HepG2 (cell line): ENCODE data around the gene GBP6. TPM values are rescaled to one million over a fixed set of nuclear protein-coding genes. Genes with fewer than 3 reads are reported as not detected.

Source experiments
- E2F2 ChIP-seq: sonication (generic); formaldehyde crosslinking; IDR thresholded peaks from 2 replicates; pipeline ENCODE4 v1.4.0; 2020; ENCODE audit warnings: missing genetic modification reagents, borderline replicate concordance
- ESRRA ChIP-seq: sonication (generic); formaldehyde crosslinking; IDR thresholded peaks from 2 replicates; pipeline ENCODE4 v1.5.1; 2020; ENCODE audit warnings: mild to moderate bottlenecking, low read depth, missing genetic modification reagents
- FOXO1 ChIP-seq: sonication (generic); formaldehyde crosslinking; IDR thresholded peaks from 2 replicates; pipeline ENCODE4 v1.4.0; 2020; ENCODE audit warnings: missing genetic modification reagents
- HDAC1 ChIP-seq: sonication (generic); formaldehyde crosslinking; IDR thresholded peaks from 2 replicates; pipeline ENCODE4 v1.5.1; 2020; ENCODE audit warnings: mild to moderate bottlenecking, missing genetic modification reagents
- IKZF5 ChIP-seq: IDR thresholded peaks from 2 replicates; pipeline ENCODE4 v1.6.1; 2018; ENCODE audit warnings: missing genetic modification reagents, mild to moderate bottlenecking, missing compliant biosample characterization
- KDM2A ChIP-seq: sonication (generic); formaldehyde crosslinking; IDR thresholded peaks from 2 replicates; pipeline ENCODE4 v1.4.0; 2020; ENCODE audit warnings: low read depth, missing genetic modification reagents, borderline replicate concordance
- MATR3 ChIP-seq: sonication (generic); formaldehyde crosslinking; IDR thresholded peaks from 2 replicates; pipeline ENCODE4 v1.4.0; 2020; ENCODE audit warnings: missing genetic modification reagents
- MAZ ChIP-seq, 2 experiments: sonication (generic) in 1 of 2; formaldehyde crosslinking in 1 of 2; IDR thresholded peaks; 2 replicates each; pipeline versions ENCODE4 v1.5.0 to v1.6.1; 2012 to 2020; ENCODE audit warnings: low read depth in 2 of 2, mild to moderate bottlenecking in 2 of 2, borderline replicate concordance in 1 of 2, improper control_type of control experiment in 1 of 2, low read length in 1 of 2, missing genetic modification reagents in 1 of 2, moderate library complexity in 1 of 2
- NRL ChIP-seq: sonication (generic); formaldehyde crosslinking; IDR thresholded peaks from 2 replicates; pipeline ENCODE4 v1.5.0; 2020; ENCODE audit warnings: missing genetic modification reagents, mild to moderate bottlenecking, moderate library complexity, borderline replicate concordance
- PATZ1 ChIP-seq: sonication (generic); formaldehyde crosslinking; IDR thresholded peaks from 2 replicates; pipeline ENCODE4 v1.4.0; 2020; ENCODE audit warnings: missing genetic modification reagents
- PRMT3 ChIP-seq: sonication (generic); formaldehyde crosslinking; IDR thresholded peaks from 2 replicates; pipeline ENCODE4 v1.8.1; 2022; ENCODE audit warnings: low read depth, mild to moderate bottlenecking, moderate library complexity, missing genetic modification reagents, borderline replicate concordance
- SNRNP70 ChIP-seq: fragments of 200-400 bp; formaldehyde crosslinking; IDR thresholded peaks from 2 replicates; pipeline ENCODE4 v1.6.1; 2017; ENCODE audit warnings: mild to moderate bottlenecking, low read depth, low read length, moderate library complexity
- ZBTB21 ChIP-seq: sonication (generic); formaldehyde crosslinking; IDR thresholded peaks from 2 replicates; pipeline ENCODE4 v1.4.0; 2020; ENCODE audit warnings: missing genetic modification reagents
- ZBTB7A ChIP-seq: sonication (generic); formaldehyde crosslinking; IDR thresholded peaks from 2 replicates; pipeline ENCODE4 v1.8.0; 2022; ENCODE audit warnings: mild to moderate bottlenecking, missing genetic modification reagents
- ZBTB8A ChIP-seq: sonication (generic); formaldehyde crosslinking; IDR thresholded peaks from 2 replicates; pipeline ENCODE4 v1.4.0; 2020; ENCODE audit warnings: mild to moderate bottlenecking, low read depth, missing genetic modification reagents, borderline replicate concordance
- ZC3H13 ChIP-seq: sonication (generic); formaldehyde crosslinking; IDR thresholded peaks from 2 replicates; pipeline ENCODE4 v1.8.1; 2023; ENCODE audit warnings: mild to moderate bottlenecking, missing genetic modification reagents, moderate library complexity
- ZNF230 ChIP-seq: sonication (generic); formaldehyde crosslinking; IDR thresholded peaks from 2 replicates; pipeline ENCODE4 v1.4.0; 2020; ENCODE audit warnings: mild to moderate bottlenecking, missing genetic modification reagents
- ZNF274 ChIP-seq: sonication (generic); formaldehyde crosslinking; IDR thresholded peaks from 2 replicates; pipeline ENCODE4 v1.5.1; 2020; ENCODE audit warnings: mild to moderate bottlenecking, missing genetic modification reagents
- ZNF317 ChIP-seq: sonication (generic); formaldehyde crosslinking; IDR thresholded peaks from 2 replicates; pipeline ENCODE4 v1.5.0; 2020; ENCODE audit warnings: mild to moderate bottlenecking, missing genetic modification reagents
- ZNF367 ChIP-seq: sonication (generic); formaldehyde crosslinking; IDR thresholded peaks from 2 replicates; pipeline ENCODE4 v1.4.0; 2020; ENCODE audit warnings: missing genetic modification reagents, borderline replicate concordance
- ZNF460 ChIP-seq: sonication (generic); formaldehyde crosslinking; IDR thresholded peaks from 2 replicates; pipeline ENCODE4 v1.5.1; 2020; ENCODE audit warnings: missing genetic modification reagents, mild to moderate bottlenecking, borderline replicate concordance
- ZNF468 ChIP-seq: sonication (generic); formaldehyde crosslinking; IDR thresholded peaks from 2 replicates; pipeline ENCODE4 v1.8.0; 2022; ENCODE audit warnings: mild to moderate bottlenecking, moderate library complexity, missing genetic modification reagents
- ZNF501 ChIP-seq: sonication (generic); formaldehyde crosslinking; IDR thresholded peaks from 2 replicates; pipeline ENCODE4 v1.5.1; 2020; ENCODE audit warnings: mild to moderate bottlenecking, moderate library complexity, missing genetic modification reagents
- ZNF569 ChIP-seq: sonication (generic); formaldehyde crosslinking; IDR thresholded peaks from 2 replicates; pipeline ENCODE4 v1.5.0; 2020; ENCODE audit warnings: mild to moderate bottlenecking, missing genetic modification reagents, moderate library complexity, borderline replicate concordance
- ZNF589 ChIP-seq: sonication (generic); formaldehyde crosslinking; conservative IDR thresholded peaks from 2 replicates; pipeline ENCODE4 v1.8.0; 2022; ENCODE audit warnings: mild to moderate bottlenecking, moderate library complexity, missing genetic modification reagents
- ZNF773 ChIP-seq: sonication (generic); formaldehyde crosslinking; IDR thresholded peaks from 2 replicates; pipeline ENCODE4 v1.4.0; 2020; ENCODE audit warnings: missing genetic modification reagents, borderline replicate concordance
- ZSCAN9 ChIP-seq: IDR thresholded peaks from 2 replicates; pipeline ENCODE4 v1.6.1; 2016; ENCODE audit warnings: borderline replicate concordance
- polyA plus RNA-seq, 8 experiments: library from polyadenylated mRNA; depleted of rRNA in 3 of 8; stranded (reverse) in 7 of 8; unstranded in 1 of 8; fragments of >200 nt; fragmentation: Illumina TruSeq in 4 of 8; extraction: Trizol in 4 of 8; gene quantifications; 2 replicates each; pipeline versions ENCODE4 v1.2.1 to v1.2.3, GENCODE V29; 2011 to 2016; ENCODE audit warnings: low read depth in 4 of 8, missing spikeins in 1 of 8, mixed read lengths in 1 of 8; ENCODE audit not compliant: insufficient read depth in 1 of 8
- total RNA-seq, 5 experiments: library from RNA; depleted of rRNA; stranded (reverse); fragments of >200 nt; fragmentation: Illumina TruSeq; extraction: Trizol; gene quantifications; 2 replicates each; pipeline ENCODE4 v1.2.3, GENCODE V29; 2016; ENCODE audit warnings: low read depth in 1 of 5

GBP6 gene
- total and polyA plus RNA-seq, 2 of the 13 experiments (the other 11 are each of a cell fraction or from before 2014, with no cell fraction given), result not detected

GRCh38 chr1:89356658-89357400 is 7.0 kb upstream of the GBP6 start (continued):
- TF ChIP-seq PATZ1 (CRISPR knock-in tag) (no peak; the same call in 1 of the 2 replicates), KDM2A (CRISPR knock-in tag) (no peak), E2F2 (CRISPR knock-in tag) (no peak), HDAC1 (CRISPR knock-in tag) (peak; percentile 50; the same call in 1 of the 2 replicates), ZSCAN9 (CRISPR knock-in tag) (peak; percentile 58; the same call in 1 of the 2 replicates), PRMT3 (CRISPR knock-in tag) (no peak), ZNF274 (CRISPR knock-in tag) (no peak), IKZF5 (CRISPR knock-in tag) (peak; percentile 61; the same call in 1 of the 2 replicates), ZNF230 (CRISPR knock-in tag) (no peak), NRL (CRISPR knock-in tag) (no peak), ZNF501 (CRISPR knock-in tag) (no peak), MAZ (IDR thresholded peaks at IDR 0.05; ENCODE audit: borderline replicate concordance, low read depth, low read length) (no peak), MAZ (CRISPR knock-in tag; IDR thresholded peaks at IDR 0.05; ENCODE audit: low read depth) (no peak), ESRRA (CRISPR knock-in tag) (no peak), ZBTB21 (CRISPR knock-in tag) (no peak), ZNF317 (CRISPR knock-in tag) (no peak), ZBTB7A (CRISPR knock-in tag) (no peak), ZC3H13 (CRISPR knock-in tag) (no peak), ZBTB8A (CRISPR knock-in tag) (no peak), FOXO1 (peak; percentile 62; the same call in 1 of the 2 replicates), ZNF460 (CRISPR knock-in tag) (no peak), ZNF367 (CRISPR knock-in tag) (no peak), ZNF468 (CRISPR knock-in tag) (no peak), ZNF773 (CRISPR knock-in tag) (no peak), MATR3 (CRISPR knock-in tag) (no peak), ZNF589 (CRISPR knock-in tag) (no peak), SNRNP70 (no peak), ZNF569 (CRISPR knock-in tag) (no peak)
